PC-9 (cell line): ENCODE data around the gene NCK2.

Experiments used
- EZH2 ChIP-seq: fragments of 200-600 bp; sonication (generic); IDR thresholded peaks from 2 replicates; pipeline ENCODE4 v1.8.0; 2017; ENCODE audit warnings: antibody characterized with exemption, low read depth
- TF ChIP-seq, protein P1 (sequence below): fragments of 200-600 bp; sonication (generic); conservative IDR thresholded peaks from 2 replicates; pipeline ENCODE4 v1.6.1; 2017; ENCODE audit warnings: mixed run types, antibody characterized with exemption, mild to moderate bottlenecking, moderate library complexity

DNA sequence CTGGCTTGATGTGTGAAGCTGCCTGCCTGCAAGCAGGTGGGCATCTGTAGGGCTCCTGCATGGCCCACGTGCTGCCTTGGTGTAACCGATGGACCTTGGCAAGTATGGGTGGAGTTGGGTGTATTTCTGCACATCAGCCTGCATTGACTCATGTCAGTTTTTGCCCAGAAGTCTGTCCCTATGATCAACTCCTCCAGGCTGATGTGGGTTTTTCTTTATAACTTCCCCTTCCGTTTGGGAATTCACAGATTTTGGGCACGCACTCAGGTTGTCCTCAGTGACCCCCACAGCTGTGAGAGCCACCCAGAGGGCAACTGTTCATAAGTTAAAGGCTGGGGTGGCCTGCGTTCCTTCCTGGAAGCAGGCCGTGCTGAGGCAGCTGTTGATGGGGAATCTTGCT lies 123.3 kb downstream of the NCK2 start:
- TF ChIP-seq, protein P1, sequence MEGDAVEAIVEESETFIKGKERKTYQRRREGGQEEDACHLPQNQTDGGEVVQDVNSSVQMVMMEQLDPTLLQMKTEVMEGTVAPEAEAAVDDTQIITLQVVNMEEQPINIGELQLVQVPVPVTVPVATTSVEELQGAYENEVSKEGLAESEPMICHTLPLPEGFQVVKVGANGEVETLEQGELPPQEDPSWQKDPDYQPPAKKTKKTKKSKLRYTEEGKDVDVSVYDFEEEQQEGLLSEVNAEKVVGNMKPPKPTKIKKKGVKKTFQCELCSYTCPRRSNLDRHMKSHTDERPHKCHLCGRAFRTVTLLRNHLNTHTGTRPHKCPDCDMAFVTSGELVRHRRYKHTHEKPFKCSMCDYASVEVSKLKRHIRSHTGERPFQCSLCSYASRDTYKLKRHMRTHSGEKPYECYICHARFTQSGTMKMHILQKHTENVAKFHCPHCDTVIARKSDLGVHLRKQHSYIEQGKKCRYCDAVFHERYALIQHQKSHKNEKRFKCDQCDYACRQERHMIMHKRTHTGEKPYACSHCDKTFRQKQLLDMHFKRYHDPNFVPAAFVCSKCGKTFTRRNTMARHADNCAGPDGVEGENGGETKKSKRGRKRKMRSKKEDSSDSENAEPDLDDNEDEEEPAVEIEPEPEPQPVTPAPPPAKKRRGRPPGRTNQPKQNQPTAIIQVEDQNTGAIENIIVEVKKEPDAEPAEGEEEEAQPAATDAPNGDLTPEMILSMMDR = no peak
- no peak for TF ChIP-seq EZH2
